SK-N-SH (cell line): Measurements from ENCODE around the gene ETF1.

Experiments used
- CTCF ChIP-seq: fragments of 200-600 bp; sonication (generic); IDR thresholded peaks from 2 replicates; pipeline ENCODE4 v1.6.1; 2017; ENCODE audit warnings: antibody characterized with exemption, mild to moderate bottlenecking, moderate library complexity
- EP300 ChIP-seq, 2 experiments: IDR thresholded peaks; 2 replicates each; pipeline versions ENCODE4 v1.4.0 to v1.6.1; 2012; ENCODE audit warnings: borderline replicate concordance in 1 of 2, low read depth in 1 of 2, low read length in 1 of 2
- EZH2phosphoT487 ChIP-seq: fragments of 200-600 bp; sonication (generic); IDR thresholded peaks from 2 replicates; pipeline ENCODE4 v1.6.1; 2017; ENCODE audit warnings: low read depth, mixed run types, mild to moderate bottlenecking, antibody characterized with exemption, moderate library complexity, borderline replicate concordance
- POLR2AphosphoS5 ChIP-seq: IDR thresholded peaks from 2 replicates; pipeline ENCODE4 v1.6.1; 2012; ENCODE audit warnings: low read depth, low read length
- RCOR1 ChIP-seq: fragments of 150-350 bp; IDR thresholded peaks from 2 replicates; pipeline ENCODE4 v1.6.1; 2017; ENCODE audit warnings: antibody characterized with exemption, low read length
- RFX5 ChIP-seq: IDR thresholded peaks from 2 replicates; pipeline ENCODE4 v1.6.1; 2012; ENCODE audit warnings: mild to moderate bottlenecking, improper control_type of control experiment, low read length

GRCh38 chr5:138461343-138462125 lies 81.5 kb downstream of the ETF1 start:
- TF ChIP-seq POLR2AphosphoS5 (no peak), CTCF (no peak), EP300 (IDR thresholded peaks at IDR 0.05; ENCODE audit: borderline replicate concordance in 1 of 2, low read depth in 1 of 2, low read length in 1 of 2) (no peak), RCOR1 (no peak), RFX5 (no peak), EZH2phosphoT487 (no peak)
